ENCODE data around the gene CBFA2T2. TPM values are rescaled to one million over a fixed set of nuclear protein-coding genes. Genes with fewer than 3 reads are reported as not detected.

The CBFA2T2 gene
- total RNA-seq, 1 donor from 2014 or later: 52.3 TPM

GRCh38 chr20:33602826-33603590 is 113.1 kb downstream of the CBFA2T2 start:
- Mint-ChIP-seq H3K27ac (no peak overlapping the region), H3K36me3 (peaks cover 41% of the 10 kb centered on the region), H3K4me1 (ENCODE audit: unreplicated experiment) (peaks cover 31% of the 10 kb centered on the region), H3K27me3 (no peaks in the 10 kb centered on the region), H3K4me3 (no peak overlapping the region), H3K9me3 (no peaks in the 10 kb centered on the region)
- DNase-seq (ENCODE audit: extremely low spot score, unreplicated experiment): no peak
- no peak for TF ChIP-seq CTCF (conservative IDR thresholded peaks at IDR 0.05)

- peaks cover 28% of the 10 kb centered on the region for H3K4me1 Mint-ChIP-seq (ENCODE audit: unreplicated experiment)
- peaks cover 43% of the 10 kb centered on the region for H3K36me3 Mint-ChIP-seq
- no peak for DNase-seq (ENCODE audit: extremely low spot score, unreplicated experiment)
- no peak overlapping the region for H3K27ac Mint-ChIP-seq
- no peaks in the 10 kb centered on the region for H3K9me3 Mint-ChIP-seq
- no peaks in the 10 kb centered on the region for H3K27me3 Mint-ChIP-seq
- TF ChIP-seq CTCF (conservative IDR thresholded peaks at IDR 0.05): no peak
- no peak overlapping the region for H3K4me3 Mint-ChIP-seq
Measured at GRCh38 chr20:33604084-33604990, 114.4 kb downstream of the CBFA2T2 start.

- Mint-ChIP-seq H3K27me3 (no peaks in the 10 kb centered on the region), H3K36me3 (peaks cover 39% of the 10 kb centered on the region), H3K4me3 (no peak overlapping the region), H3K9me3 (no peaks in the 10 kb centered on the region), H3K27ac (no peak overlapping the region), H3K4me1 (ENCODE audit: unreplicated experiment) (peaks cover 28% of the 10 kb centered on the region)
- DNase-seq (ENCODE audit: extremely low spot score, unreplicated experiment): no peak
- no peak for TF ChIP-seq CTCF (conservative IDR thresholded peaks at IDR 0.05)
Measured at GRCh38 chr20:33604991-33605370, 115.1 kb downstream of the CBFA2T2 start.

GRCh38 chr20:33606118-33606771 is 116.3 kb downstream of the CBFA2T2 start:
- TF ChIP-seq CTCF (conservative IDR thresholded peaks at IDR 0.05): no peak
- Mint-ChIP-seq H3K9me3 (no peaks in the 10 kb centered on the region), H3K4me3 (no peak overlapping the region), H3K27ac (peak overlapping the region; percentile 16), H3K27me3 (no peaks in the 10 kb centered on the region), H3K4me1 (ENCODE audit: unreplicated experiment) (peaks cover 28% of the 10 kb centered on the region), H3K36me3 (peaks cover 39% of the 10 kb centered on the region)
- DNase-seq (ENCODE audit: extremely low spot score, unreplicated experiment): no peak

- no peak for TF ChIP-seq CTCF (conservative IDR thresholded peaks at IDR 0.05)
- no peaks in the 10 kb centered on the region for H3K9me3 Mint-ChIP-seq
- H3K4me3 Mint-ChIP-seq: no peak overlapping the region
- no peaks in the 10 kb centered on the region for H3K27me3 Mint-ChIP-seq
- DNase-seq (ENCODE audit: extremely low spot score, unreplicated experiment): no peak
- peaks cover 22% of the 10 kb centered on the region for H3K36me3 Mint-ChIP-seq
- peaks cover 14% of the 10 kb centered on the region for H3K4me1 Mint-ChIP-seq (ENCODE audit: unreplicated experiment)
- no peak overlapping the region for H3K27ac Mint-ChIP-seq
Measured at GRCh38 chr20:33609504-33609903, 119.6 kb downstream of the CBFA2T2 start.
